HCT116 (cell line): Measurements from ENCODE around the gene APOBEC3F.

Experiments used
- CTCF ChIP-seq, 3 experiments: fragments of 200-600 bp in 1 of 3; sonication (generic) in 1 of 3; IDR thresholded peaks in 2 of 3; conservative IDR thresholded peaks in 1 of 3; 2 replicates each; pipeline ENCODE4 v1.5.1; 2012 to 2017; ENCODE audit warnings: low read depth in 2 of 3, low read length in 2 of 3, antibody characterized with exemption in 1 of 3, borderline replicate concordance in 1 of 3, control low read depth in 1 of 3, mild to moderate bottlenecking in 1 of 3, mixed read lengths in 1 of 3, mixed run types in 1 of 3, moderate library complexity in 1 of 3; ENCODE audit not compliant: insufficient read depth in 1 of 3
- EGR1 ChIP-seq: IDR thresholded peaks from 2 replicates; pipeline ENCODE4 v1.6.1; 2012; ENCODE audit warnings: low read depth
- EZH2phosphoT487 ChIP-seq: fragments of 200-600 bp; IDR thresholded peaks from 2 replicates; pipeline ENCODE4 v1.6.1; 2018; ENCODE audit warnings: antibody characterized with exemption, borderline replicate concordance
- JUND ChIP-seq: IDR thresholded peaks from 2 replicates; pipeline ENCODE4 v1.6.1; 2012
- POLR2A ChIP-seq: IDR thresholded peaks from 2 replicates; pipeline ENCODE4 v1.7.0; 2011; ENCODE audit warnings: borderline replicate concordance; ENCODE audit not compliant: insufficient read depth, insufficient read length; ENCODE audit errors: extremely low read depth
- POLR2AphosphoS5 ChIP-seq: IDR thresholded peaks from 2 replicates; pipeline ENCODE4 v1.6.1; 2011; ENCODE audit warnings: mild to moderate bottlenecking, low read depth, low read length, moderate library complexity
- SIN3A ChIP-seq: IDR thresholded peaks from 2 replicates; pipeline ENCODE4 v1.6.1; 2012; ENCODE audit warnings: low read depth

GRCh38 chr22:39080052-39080762, 39.5 kb downstream of the APOBEC3F start:
- TF ChIP-seq CTCF (IDR thresholded peaks at IDR 0.05 in 2 of 3, conservative IDR thresholded peaks at IDR 0.05 in 1 of 3; ENCODE audit: borderline replicate concordance in 1 of 3, insufficient read depth in 1 of 3, low read depth in 2 of 3, low read length in 2 of 3) (no peak), POLR2AphosphoS5 (no peak), POLR2A (no peak), JUND (no peak), EZH2phosphoT487 (no peak), SIN3A (no peak), EGR1 (no peak)
